Type B pancreatic cell (in vitro differentiated cells): ENCODE measurements around the gene TTR. TPM values are rescaled to one million over a fixed set of nuclear protein-coding genes. Genes with fewer than 3 reads are reported as not detected.
A peak's percentile ranks its signal among the peaks of the same experiment; 100 is the strongest.

Experiments
- DNase-seq: peaks from one replicate; pipeline ENCODE4 v3.0.0; 2021; ENCODE audit warnings: mixed read lengths; ENCODE audit not compliant: unreplicated experiment; ENCODE audit errors: extremely low spot score
- H3K27ac Mint-ChIP-seq: 2 replicates; pipeline ENCODE4 v1.8.0; 2021; ENCODE audit warnings: mild to moderate bottlenecking, mixed read lengths
- H3K27me3 Mint-ChIP-seq: 2 replicates; pipeline ENCODE4 v1.8.0; 2021; ENCODE audit warnings: mixed read lengths
- H3K36me3 Mint-ChIP-seq: 2 replicates; pipeline ENCODE4 v1.8.0; 2021; ENCODE audit warnings: mixed read lengths
- H3K4me1 Mint-ChIP-seq: one replicate; pipeline ENCODE4 v1.8.0; 2021; ENCODE audit warnings: mixed read lengths; ENCODE audit not compliant: unreplicated experiment
- H3K4me3 Mint-ChIP-seq: 2 replicates; pipeline ENCODE4 v1.8.0; 2021; ENCODE audit warnings: mild to moderate bottlenecking, mixed read lengths
- H3K9me3 Mint-ChIP-seq: 2 replicates; pipeline ENCODE4 v1.8.0; 2021; ENCODE audit warnings: mixed read lengths
- long read RNA-seq: library from polyadenylated mRNA; unstranded; transcript quantifications from one replicate; pipeline ENCODE4 v2.0.0, GENCODE V29; 2020
- total RNA-seq: library from RNA; stranded (reverse); gene quantifications from 2 replicates; pipeline ENCODE4 v1.2.1, GENCODE V29; 2021; ENCODE audit warnings: low replicate concordance
- TF ChIP-seq, protein P1 (sequence below): fragments of 200-600 bp; sonication (generic); conservative IDR thresholded peaks from 2 replicates; pipeline ENCODE4 v1.5.0; 2021; ENCODE audit warnings: antibody characterized with exemption, mild to moderate bottlenecking

The TTR gene
- 2,711 and 3,458 TPM in 2 replicates for total RNA-seq
- long read RNA-seq, transcript TTR-201 (4 exons, 957 nt) = major isoform, 4,273 of 4,396 reads
- long read RNA-seq, transcript TTR-203 (3 exons, 956 nt) = minor isoform, 10 of 4,396 reads
- long read RNA-seq, partial matches to known transcripts = 49 of 4,396 reads
- long read RNA-seq, other reads (novel, unspliced or antisense) = 63 of 4,396 reads

DNA sequence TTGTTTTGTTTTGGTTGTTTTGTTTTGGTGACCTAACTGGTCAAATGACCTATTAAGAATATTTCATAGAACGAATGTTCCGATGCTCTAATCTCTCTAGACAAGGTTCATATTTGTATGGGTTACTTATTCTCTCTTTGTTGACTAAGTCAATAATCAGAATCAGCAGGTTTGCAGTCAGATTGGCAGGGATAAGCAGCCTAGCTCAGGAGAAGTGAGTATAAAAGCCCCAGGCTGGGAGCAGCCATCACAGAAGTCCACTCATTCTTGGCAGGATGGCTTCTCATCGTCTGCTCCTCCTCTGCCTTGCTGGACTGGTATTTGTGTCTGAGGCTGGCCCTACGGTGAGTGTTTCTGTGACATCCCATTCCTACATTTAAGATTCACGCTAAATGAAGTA is at the start of gene TTR:
Gene TTR, plus strand, starts transcription at position 250 of the 400 bp plus-strand sequence. Its CDS starts 26 bp downstream, at position 276.
- Mint-ChIP-seq H3K9me3 (peaks cover 7% of the 10 kb centered on the region), H3K27me3 (no peaks in the 10 kb centered on the region), H3K36me3 (no peaks in the 10 kb centered on the region), H3K4me3 (peak within 1 kb of the TSS; percentile 62), H3K27ac (no peak within 1 kb of the TSS), H3K4me1 (peaks cover 37% of the 10 kb centered on the region)
- no peak for DNase-seq
- TF ChIP-seq, protein P1, sequence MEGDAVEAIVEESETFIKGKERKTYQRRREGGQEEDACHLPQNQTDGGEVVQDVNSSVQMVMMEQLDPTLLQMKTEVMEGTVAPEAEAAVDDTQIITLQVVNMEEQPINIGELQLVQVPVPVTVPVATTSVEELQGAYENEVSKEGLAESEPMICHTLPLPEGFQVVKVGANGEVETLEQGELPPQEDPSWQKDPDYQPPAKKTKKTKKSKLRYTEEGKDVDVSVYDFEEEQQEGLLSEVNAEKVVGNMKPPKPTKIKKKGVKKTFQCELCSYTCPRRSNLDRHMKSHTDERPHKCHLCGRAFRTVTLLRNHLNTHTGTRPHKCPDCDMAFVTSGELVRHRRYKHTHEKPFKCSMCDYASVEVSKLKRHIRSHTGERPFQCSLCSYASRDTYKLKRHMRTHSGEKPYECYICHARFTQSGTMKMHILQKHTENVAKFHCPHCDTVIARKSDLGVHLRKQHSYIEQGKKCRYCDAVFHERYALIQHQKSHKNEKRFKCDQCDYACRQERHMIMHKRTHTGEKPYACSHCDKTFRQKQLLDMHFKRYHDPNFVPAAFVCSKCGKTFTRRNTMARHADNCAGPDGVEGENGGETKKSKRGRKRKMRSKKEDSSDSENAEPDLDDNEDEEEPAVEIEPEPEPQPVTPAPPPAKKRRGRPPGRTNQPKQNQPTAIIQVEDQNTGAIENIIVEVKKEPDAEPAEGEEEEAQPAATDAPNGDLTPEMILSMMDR = no peak

DNA sequence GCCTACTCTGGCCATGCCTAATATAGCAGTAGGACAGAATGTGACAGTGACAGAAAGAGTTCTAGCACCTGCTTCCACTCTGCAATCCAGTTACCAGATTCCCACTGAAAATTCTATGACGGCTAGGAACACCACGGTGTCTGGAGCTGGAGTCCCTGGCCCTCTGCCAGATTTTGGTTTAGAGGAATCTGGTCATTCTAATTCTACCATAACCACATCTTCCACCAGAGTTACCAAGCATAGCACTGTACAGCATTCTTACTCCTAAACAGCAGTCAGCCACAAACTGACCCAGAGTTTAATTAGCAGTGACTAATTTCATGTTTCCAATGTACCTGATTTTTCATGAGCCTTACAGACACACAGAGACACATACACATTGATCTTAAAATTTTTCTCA is 45.2 kb upstream of the TTR start:
- Mint-ChIP-seq H3K36me3 (peaks cover 28% of the 10 kb centered on the region), H3K27ac (no peak overlapping the region), H3K4me3 (no peak overlapping the region), H3K4me1 (no peaks in the 10 kb centered on the region), H3K9me3 (no peaks in the 10 kb centered on the region), H3K27me3 (no peaks in the 10 kb centered on the region)
- TF ChIP-seq, protein P1 = no peak
- DNase-seq = no peak

DNA sequence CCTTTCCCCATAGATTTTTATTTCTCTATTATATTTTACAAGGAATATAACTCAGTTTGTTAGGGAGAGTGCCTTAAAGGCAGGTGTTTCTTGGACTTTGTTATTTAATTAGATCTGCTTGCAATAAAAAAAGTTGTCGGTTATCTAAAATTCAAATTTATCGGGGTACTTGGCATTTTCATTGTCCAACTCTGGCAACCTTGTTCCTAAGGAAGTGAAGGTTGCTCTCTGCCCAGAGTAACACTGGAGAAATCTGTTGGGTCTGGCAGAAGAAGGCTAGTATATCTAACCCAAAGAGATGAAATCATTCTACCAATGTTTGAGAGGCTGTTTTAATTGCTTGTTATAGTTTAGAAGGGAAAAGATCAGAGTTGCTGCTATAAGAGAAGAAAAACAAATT is 42.8 kb upstream of the TTR start:
- Mint-ChIP-seq H3K27ac (no peak overlapping the region), H3K27me3 (no peaks in the 10 kb centered on the region), H3K4me1 (no peaks in the 10 kb centered on the region), H3K9me3 (no peaks in the 10 kb centered on the region), H3K4me3 (no peak overlapping the region), H3K36me3 (peaks cover 12% of the 10 kb centered on the region)
- no peak for DNase-seq
- TF ChIP-seq, protein P1 = no peak

DNA sequence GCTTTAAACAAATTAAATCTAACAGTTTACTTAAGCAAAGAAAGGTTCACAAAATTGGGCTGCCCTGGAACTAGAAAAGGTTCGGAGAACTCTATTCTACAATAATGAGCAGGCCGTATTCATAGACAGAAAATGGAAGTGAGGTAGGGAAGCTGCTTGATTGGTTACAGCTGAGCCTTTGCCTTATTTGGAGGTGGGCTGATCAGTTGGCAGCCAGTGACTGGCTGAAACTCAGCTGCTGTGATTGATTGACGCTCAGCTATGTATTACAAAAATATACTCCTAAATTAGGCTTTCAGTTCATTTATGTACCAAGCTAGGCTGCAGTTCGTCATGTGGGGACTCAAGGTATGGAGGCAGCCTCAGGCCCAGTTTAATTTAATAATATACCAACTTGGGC is 42.3 kb upstream of the TTR start:
- Mint-ChIP-seq H3K9me3 (no peaks in the 10 kb centered on the region), H3K36me3 (peaks cover 12% of the 10 kb centered on the region), H3K27me3 (no peaks in the 10 kb centered on the region), H3K4me1 (no peaks in the 10 kb centered on the region), H3K4me3 (no peak overlapping the region), H3K27ac (no peak overlapping the region)
- no peak for DNase-seq
- TF ChIP-seq, protein P1 = no peak

DNA sequence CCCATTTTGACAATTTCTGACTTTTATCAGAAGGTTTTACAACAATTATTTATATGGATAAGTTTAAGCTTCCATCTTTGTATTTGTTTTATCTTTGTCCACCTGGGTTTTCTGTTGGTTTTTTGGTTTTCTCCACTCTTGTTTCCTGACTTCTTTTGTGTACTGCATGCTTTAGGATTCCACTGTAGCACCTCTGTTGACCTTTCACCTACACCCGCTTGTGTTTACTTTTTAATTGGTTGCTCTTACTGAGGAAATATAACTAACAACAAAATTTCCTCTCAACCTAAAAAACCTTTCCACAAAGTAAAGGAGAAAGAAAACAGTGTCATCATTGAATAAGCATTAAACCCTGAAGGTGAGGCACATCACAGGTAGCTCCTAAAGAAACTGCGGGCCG is 39.8 kb upstream of the TTR start:
- no peak overlapping the region for H3K4me3 Mint-ChIP-seq
- DNase-seq = no peak
- H3K27ac Mint-ChIP-seq = no peak overlapping the region
- TF ChIP-seq, protein P1 = no peak
- H3K27me3 Mint-ChIP-seq = no peaks in the 10 kb centered on the region
- H3K36me3 Mint-ChIP-seq = no peaks in the 10 kb centered on the region
- no peaks in the 10 kb centered on the region for H3K9me3 Mint-ChIP-seq
- peaks cover 4% of the 10 kb centered on the region for H3K4me1 Mint-ChIP-seq
